Measurements from ENCODE around the gene BCL2L2.

The BCL2L2 gene

GRCh38 chr14:23358553-23359166 is 52.0 kb downstream of the BCL2L2 start:
- H3K36me3 ChIP-seq (ENCODE audit: control insufficient read depth, insufficient read depth, low read length) = peaks cover 6% of the 10 kb centered on the region

GRCh38 chr14:23359167-23359626 is 52.6 kb downstream of the BCL2L2 start:
- no CpG with 5 or more reads among the region's 11 CpGs for WGBS (ENCODE audit: insufficient coverage, insufficient read length)
- Histone ChIP-seq H3K4me3 (ENCODE audit: low read length) (no peak overlapping the region), H3K9me3 (ENCODE audit: control insufficient read depth, insufficient read depth, low read length) (no peaks in the 10 kb centered on the region), H3K4me1 (ENCODE audit: control insufficient read depth, insufficient read depth, low read length) (0 out of 2 replicates have a peak, but pooled peaks cover 2% of the 10 kb centered on the region), H3K36me3 (ENCODE audit: control insufficient read depth, insufficient read depth, low read length) (peaks cover 6% of the 10 kb centered on the region), H3K27ac (ENCODE audit: low read length) (no peak overlapping the region), H3K27me3 (ENCODE audit: control insufficient read depth, insufficient read depth, low read length) (no peaks in the 10 kb centered on the region)
- DNase-seq (ENCODE audit: low read depth, low spot score) = no peak

More at GRCh38 chr14:23358553-23359166, 52.0 kb downstream of the BCL2L2 start:
- Histone ChIP-seq H3K27me3 (ENCODE audit: control insufficient read depth, insufficient read depth, low read length) (no peaks in the 10 kb centered on the region), H3K4me3 (ENCODE audit: low read length) (no peak overlapping the region), H3K4me1 (ENCODE audit: control insufficient read depth, insufficient read depth, low read length) (no peaks in the 10 kb centered on the region), H3K9me3 (ENCODE audit: control insufficient read depth, insufficient read depth, low read length) (no peaks in the 10 kb centered on the region), H3K27ac (ENCODE audit: low read length) (no peak overlapping the region)
- DNase-seq (ENCODE audit: low read depth, low spot score) = no peak
- no CpG with 5 or more reads among the region's 12 CpGs for WGBS (ENCODE audit: insufficient coverage, insufficient read length)

- H3K27ac ChIP-seq (ENCODE audit: low read length) = no peak overlapping the region
- H3K4me1 ChIP-seq (ENCODE audit: control insufficient read depth, insufficient read depth, low read length) = 0 out of 2 replicates have a peak, but pooled peaks cover 3% of the 10 kb centered on the region
- H3K9me3 ChIP-seq (ENCODE audit: control insufficient read depth, insufficient read depth, low read length) = no peaks in the 10 kb centered on the region
- H3K36me3 ChIP-seq (ENCODE audit: control insufficient read depth, insufficient read depth, low read length) = peaks cover 6% of the 10 kb centered on the region
- no peak overlapping the region for H3K4me3 ChIP-seq (ENCODE audit: low read length)
- no CpG with 5 or more reads among the region's 22 CpGs for WGBS (ENCODE audit: insufficient coverage, insufficient read length)
- H3K27me3 ChIP-seq (ENCODE audit: control insufficient read depth, insufficient read depth, low read length) = no peaks in the 10 kb centered on the region
- DNase-seq (ENCODE audit: low read depth, low spot score) = no peak
These were observed 53.3 kb downstream of the BCL2L2 start for GRCh38 chr14:23359722-23360447.

GRCh38 chr14:23360496-23360895 is 53.9 kb downstream of the BCL2L2 start:
- H3K9me3 ChIP-seq (ENCODE audit: control insufficient read depth, insufficient read depth, low read length) = no peaks in the 10 kb centered on the region
- peaks cover 6% of the 10 kb centered on the region for H3K36me3 ChIP-seq (ENCODE audit: control insufficient read depth, insufficient read depth, low read length)
- DNase-seq (ENCODE audit: low read depth, low spot score) = no peak

GRCh38 chr14:23361320-23361719 is 54.7 kb downstream of the BCL2L2 start:
- Histone ChIP-seq H3K27me3 (ENCODE audit: control insufficient read depth, insufficient read depth, low read length) (no peaks in the 10 kb centered on the region), H3K36me3 (ENCODE audit: control insufficient read depth, insufficient read depth, low read length) (peaks cover 6% of the 10 kb centered on the region), H3K4me3 (ENCODE audit: low read length) (no peak overlapping the region), H3K27ac (ENCODE audit: low read length) (no peak overlapping the region), H3K9me3 (ENCODE audit: control insufficient read depth, insufficient read depth, low read length) (no peaks in the 10 kb centered on the region), H3K4me1 (ENCODE audit: control insufficient read depth, insufficient read depth, low read length) (peaks cover 4% of the 10 kb centered on the region; the same call in 1 of the 2 replicates)
- no peak for DNase-seq (ENCODE audit: low read depth, low spot score)

More at GRCh38 chr14:23360496-23360895, 53.9 kb downstream of the BCL2L2 start:
- H3K27me3 ChIP-seq (ENCODE audit: control insufficient read depth, insufficient read depth, low read length) = no peaks in the 10 kb centered on the region
- H3K27ac ChIP-seq (ENCODE audit: low read length) = no peak overlapping the region
- WGBS (ENCODE audit: insufficient coverage, insufficient read length) = no CpG with 5 or more reads among the region's 11 CpGs
- H3K4me1 ChIP-seq (ENCODE audit: control insufficient read depth, insufficient read depth, low read length) = 0 out of 2 replicates have a peak, but pooled peaks cover 3% of the 10 kb centered on the region
- no peak overlapping the region for H3K4me3 ChIP-seq (ENCODE audit: low read length)
